ENCODE results near the gene CPNE6.
"Not testable (repeated sequence)": the region's sequence is repeated elsewhere in the genome, so short reads cannot be mapped to it uniquely, and the experiment has no call there.

The CPNE6 gene

GRCh38 chr14:24088095-24088494 lies 16.7 kb downstream of the CPNE6 start:
- no peak for DNase-seq

GRCh38 chr14:24089890-24090289 lies 18.5 kb downstream of the CPNE6 start:
- DNase-seq, result no peak

- DNase-seq, result no peak
These were observed 20.7 kb downstream of the CPNE6 start for GRCh38 chr14:24092110-24092504.

- DNase-seq, result no peak
These were observed 21.3 kb downstream of the CPNE6 start for GRCh38 chr14:24092505-24093206.

- no peak for DNase-seq
These were observed 22.0 kb downstream of the CPNE6 start for GRCh38 chr14:24093207-24093900.

GRCh38 chr14:24093901-24094840 lies 22.8 kb downstream of the CPNE6 start, which contains the start of gene PCK2:
TSS of gene PCK2 (plus strand) at chr14:24094311. CDS start at chr14:24094406, 95 bp downstream.
- peak; percentile 71 for DNase-seq

GRCh38 chr14:24094841-24095270 lies 23.5 kb downstream of the CPNE6 start:
- no peak for DNase-seq

GRCh38 chr14:24095271-24096068 lies 24.1 kb downstream of the CPNE6 start:
- no peak for DNase-seq

GRCh38 chr14:24096545-24097181 lies 25.3 kb downstream of the CPNE6 start:
- DNase-seq, result no peak

- no peak for DNase-seq
These were observed 27.0 kb downstream of the CPNE6 start for GRCh38 chr14:24098229-24098926.

GRCh38 chr14:24098927-24099813 lies 27.8 kb downstream of the CPNE6 start:
- peak in 1 of 2 experiments; percentile 27 for DNase-seq

- no peak for DNase-seq
These were observed 29.0 kb downstream of the CPNE6 start for GRCh38 chr14:24100197-24100981.

- DNase-seq, result no peak
These were observed 29.7 kb downstream of the CPNE6 start for GRCh38 chr14:24100982-24101494.

GRCh38 chr14:24102357-24103048 lies 31.1 kb downstream of the CPNE6 start:
- no peak for DNase-seq

- no peak for DNase-seq
These were observed 32.1 kb downstream of the CPNE6 start for GRCh38 chr14:24103451-24103850.

GRCh38 chr14:24105609-24106239 lies 34.4 kb downstream of the CPNE6 start:
- not testable (repeated sequence) for DNase-seq

- DNase-seq, result no peak
These were observed 35.4 kb downstream of the CPNE6 start for GRCh38 chr14:24106672-24107271.

All from NCI-H2081 (cell line).